ENCODE data around the gene SLC22A1. TPM values are rescaled to one million over a fixed set of nuclear protein-coding genes. Genes with fewer than 3 reads are reported as not detected.
A peak's percentile ranks its signal among the peaks of the same experiment; 100 is the strongest.

The SLC22A1 gene
- total RNA-seq, 2 donors from 2014 or later: 0.74 to 2.3 TPM

DNA sequence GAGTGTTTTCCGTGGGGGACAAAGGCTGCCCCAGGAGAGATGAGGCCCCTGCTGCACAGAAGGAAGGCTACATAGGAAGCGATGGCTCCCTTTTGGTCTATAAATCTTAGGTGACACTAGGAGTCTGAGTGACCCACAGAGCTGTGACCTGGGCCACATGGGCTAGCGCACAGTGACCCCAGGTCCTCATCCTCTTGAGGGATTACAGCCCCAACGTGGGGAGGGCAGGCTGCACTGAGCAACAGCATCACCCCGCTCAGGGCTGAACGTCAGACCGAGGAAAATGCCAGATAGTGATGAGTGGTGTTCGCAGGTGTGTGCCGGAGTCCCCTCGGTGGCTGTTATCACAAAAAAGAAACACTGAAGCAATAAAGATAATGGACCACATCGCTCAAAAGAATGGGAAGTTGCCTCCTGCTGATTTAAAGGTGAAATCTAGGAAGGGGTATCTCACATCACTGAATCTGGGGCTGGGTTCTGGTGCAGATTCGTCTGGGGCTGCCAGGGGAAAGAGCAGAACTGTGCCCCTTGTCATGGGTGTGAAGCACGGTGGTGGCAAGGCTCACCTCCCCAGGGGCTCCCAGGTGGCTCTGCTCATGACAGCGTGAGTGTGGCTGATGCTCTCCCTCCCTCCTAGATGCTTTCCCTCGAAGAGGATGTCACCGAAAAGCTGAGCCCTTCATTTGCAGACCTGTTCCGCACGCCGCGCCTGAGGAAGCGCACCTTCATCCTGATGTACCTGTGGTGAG, 14.5 kb downstream of the SLC22A1 start:
- intact Hi-C loops (cut with DNase I): loop anchor here (2.0 kb wide), 1 partner anchor 321 kb away; no protein-coding TSS in a partner anchor
- Histone ChIP-seq H3K36me3 (no peaks in the 10 kb centered on the region), H3K4me1 (no peaks in the 10 kb centered on the region), H3K9ac (ENCODE audit: low read depth in 2 of 2, low read length in 2 of 2) (no peak overlapping the region), H3K4me3 (no peak overlapping the region), H3K27me3 (no peaks in the 10 kb centered on the region), H3K27ac (no peak overlapping the region), H3K9me3 (no peaks in the 10 kb centered on the region)
- DNase-seq: no peak
- TF ChIP-seq, protein P1, sequence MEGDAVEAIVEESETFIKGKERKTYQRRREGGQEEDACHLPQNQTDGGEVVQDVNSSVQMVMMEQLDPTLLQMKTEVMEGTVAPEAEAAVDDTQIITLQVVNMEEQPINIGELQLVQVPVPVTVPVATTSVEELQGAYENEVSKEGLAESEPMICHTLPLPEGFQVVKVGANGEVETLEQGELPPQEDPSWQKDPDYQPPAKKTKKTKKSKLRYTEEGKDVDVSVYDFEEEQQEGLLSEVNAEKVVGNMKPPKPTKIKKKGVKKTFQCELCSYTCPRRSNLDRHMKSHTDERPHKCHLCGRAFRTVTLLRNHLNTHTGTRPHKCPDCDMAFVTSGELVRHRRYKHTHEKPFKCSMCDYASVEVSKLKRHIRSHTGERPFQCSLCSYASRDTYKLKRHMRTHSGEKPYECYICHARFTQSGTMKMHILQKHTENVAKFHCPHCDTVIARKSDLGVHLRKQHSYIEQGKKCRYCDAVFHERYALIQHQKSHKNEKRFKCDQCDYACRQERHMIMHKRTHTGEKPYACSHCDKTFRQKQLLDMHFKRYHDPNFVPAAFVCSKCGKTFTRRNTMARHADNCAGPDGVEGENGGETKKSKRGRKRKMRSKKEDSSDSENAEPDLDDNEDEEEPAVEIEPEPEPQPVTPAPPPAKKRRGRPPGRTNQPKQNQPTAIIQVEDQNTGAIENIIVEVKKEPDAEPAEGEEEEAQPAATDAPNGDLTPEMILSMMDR (IDR thresholded peaks at IDR 0.05): no peak

DNA sequence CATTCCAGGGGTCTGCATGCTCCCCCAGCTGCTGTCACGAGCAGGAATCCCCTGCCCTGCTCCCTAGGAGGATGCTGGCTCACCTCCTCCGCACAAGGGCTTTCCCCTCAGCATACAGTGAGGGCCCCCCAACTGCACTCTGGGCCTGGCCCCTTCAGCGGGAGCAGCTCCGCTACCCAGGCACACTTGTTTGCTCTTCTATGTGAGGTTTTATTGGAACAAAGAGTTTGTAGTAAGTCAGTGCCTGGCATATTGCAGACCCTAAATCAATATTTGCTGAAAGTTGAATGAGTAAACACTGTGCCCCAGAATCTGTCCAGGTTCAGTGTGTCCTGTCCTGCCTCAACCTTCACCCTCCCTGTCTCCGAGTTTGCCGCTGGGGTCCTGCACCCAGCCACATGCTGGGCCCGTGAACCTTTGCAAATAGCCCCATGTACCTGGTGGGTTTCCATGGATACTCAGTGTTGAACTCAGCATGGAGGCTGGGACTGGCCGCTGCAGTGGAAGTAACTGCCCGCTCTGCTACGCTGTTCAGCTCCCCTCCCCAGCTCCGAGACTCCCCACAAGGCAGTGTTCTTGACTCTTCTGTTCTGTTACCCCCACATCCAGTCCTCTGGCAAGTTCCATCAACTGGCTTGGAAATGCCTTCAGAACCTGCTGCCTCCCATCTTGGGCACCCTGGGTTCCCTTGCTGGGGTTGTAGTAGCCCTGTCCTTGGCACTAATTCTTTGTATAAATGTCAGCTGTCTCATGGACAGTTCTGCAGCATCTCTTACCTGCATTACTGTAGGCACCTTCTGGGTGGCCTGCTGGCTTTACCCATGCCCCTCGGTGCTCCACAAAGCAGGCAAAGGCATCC, 15.7 kb downstream of the SLC22A1 start:
- H3K4me1 ChIP-seq: no peaks in the 10 kb centered on the region
- H3K9me3 ChIP-seq: no peaks in the 10 kb centered on the region
- no peak overlapping the region for H3K27ac ChIP-seq
- TF ChIP-seq, protein P1 (IDR thresholded peaks at IDR 0.05): no peak
- H3K4me3 ChIP-seq: no peak overlapping the region
- intact Hi-C loops (cut with DNase I): loop anchor here (2.0 kb wide), 1 partner anchor 319 kb away; no protein-coding TSS in a partner anchor
- no peak for DNase-seq
- no peaks in the 10 kb centered on the region for H3K27me3 ChIP-seq
- H3K9ac ChIP-seq (ENCODE audit: low read depth in 2 of 2, low read length in 2 of 2): no peak overlapping the region
- no peaks in the 10 kb centered on the region for H3K36me3 ChIP-seq

DNA sequence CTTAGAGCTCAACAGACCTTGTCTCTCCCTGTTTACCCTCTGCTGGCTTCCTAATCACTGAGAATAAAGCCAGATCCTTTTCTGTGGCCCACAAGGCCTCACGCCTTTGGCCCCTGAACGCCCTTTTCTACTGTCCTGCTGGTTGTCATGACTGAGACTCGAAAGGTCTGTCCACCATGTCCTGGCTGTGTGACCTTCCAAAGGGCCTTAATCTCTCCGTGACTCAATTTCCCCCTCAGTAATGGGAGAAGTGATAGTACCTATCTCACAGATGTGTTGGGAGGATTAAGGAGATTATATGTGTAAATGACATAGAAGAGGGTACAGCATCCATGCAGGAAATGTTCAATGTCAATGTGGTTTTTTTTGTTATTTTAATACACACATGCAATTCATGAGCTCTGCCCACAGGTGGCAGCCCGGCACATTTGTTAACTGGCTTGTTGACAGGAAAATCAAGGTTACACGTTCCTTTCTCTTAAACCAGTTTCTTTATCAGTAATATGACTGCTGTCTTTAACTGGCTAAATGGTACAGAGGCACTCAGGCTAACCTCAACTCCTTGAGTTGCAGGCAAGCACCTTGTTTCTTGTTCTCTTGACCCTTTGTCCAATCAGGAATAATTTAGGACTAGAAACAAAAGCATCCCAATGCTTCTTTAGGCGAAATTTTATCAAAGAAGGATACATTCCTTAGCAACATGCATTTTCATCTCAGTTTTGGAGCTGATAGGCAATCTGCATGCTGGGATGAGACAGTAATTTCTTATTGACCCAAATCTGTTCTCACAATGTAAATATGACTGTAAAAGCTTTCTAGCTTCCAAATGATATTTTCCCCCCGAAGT, 16.6 kb downstream of the SLC22A1 start:
- TF ChIP-seq, protein P1 (IDR thresholded peaks at IDR 0.05): peak; percentile 69
- Histone ChIP-seq H3K4me1 (no peaks in the 10 kb centered on the region), H3K9ac (ENCODE audit: low read depth in 2 of 2, low read length in 2 of 2) (no peak overlapping the region)

DNA sequence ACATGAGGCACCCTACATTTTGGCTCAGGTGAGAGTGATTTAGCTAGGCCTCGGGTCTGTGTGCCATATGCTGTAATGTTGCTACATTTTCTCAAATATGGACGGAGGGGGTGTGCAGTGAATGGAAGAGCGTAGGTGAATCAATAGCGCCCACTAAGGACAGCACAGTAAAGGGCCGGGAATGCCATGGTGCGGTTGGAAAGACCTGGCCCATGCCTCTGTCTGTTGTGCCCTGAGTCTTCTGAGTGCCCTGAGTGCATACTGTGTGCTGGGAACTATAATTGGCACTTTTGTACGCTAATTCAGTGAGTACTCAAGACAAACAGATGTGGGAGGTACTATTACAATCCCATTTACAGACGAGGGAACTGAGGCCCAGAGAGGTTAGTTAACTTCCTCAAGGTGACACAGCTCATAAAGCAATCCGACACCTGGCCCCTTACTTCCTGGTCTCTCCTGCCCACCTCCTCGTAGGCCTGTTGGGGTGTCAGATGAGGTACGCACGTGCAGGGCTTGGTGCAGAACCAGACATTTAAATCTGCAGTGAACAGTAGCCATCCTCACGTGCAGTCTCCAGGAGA, 17.3 kb downstream of the SLC22A1 start:
- no peak for DNase-seq
- Histone ChIP-seq H3K9ac (ENCODE audit: low read depth in 2 of 2, low read length in 2 of 2) (no peak overlapping the region), H3K27me3 (no peaks in the 10 kb centered on the region), H3K27ac (no peak overlapping the region), H3K4me1 (no peaks in the 10 kb centered on the region), H3K4me3 (no peak overlapping the region), H3K9me3 (no peaks in the 10 kb centered on the region), H3K36me3 (no peaks in the 10 kb centered on the region)
- TF ChIP-seq, protein P1 (IDR thresholded peaks at IDR 0.05): no peak
- intact Hi-C loops (cut with DNase I): loop anchor here (2.0 kb wide), 1 partner anchor 160 kb away; no protein-coding TSS in a partner anchor

More for the DNA sequence above, 16.6 kb downstream of the SLC22A1 start:
- no peaks in the 10 kb centered on the region for H3K27me3 ChIP-seq
- intact Hi-C loops (cut with DNase I): loop anchor here (2.0 kb wide), 2 partner anchors 161 to 319 kb away; no protein-coding TSS in a partner anchor
- no peak overlapping the region for H3K4me3 ChIP-seq
- no peaks in the 10 kb centered on the region for H3K9me3 ChIP-seq
- peak; percentile 69 for DNase-seq
- no peaks in the 10 kb centered on the region for H3K36me3 ChIP-seq
- H3K27ac ChIP-seq: no peak overlapping the region

Measured in colonic mucosa (tissue), 4 donors.